Fibroblast of lung (primary cell): ENCODE measurements around the gene TGM6.

ENCODE experiments used
- EZH2 ChIP-seq: IDR thresholded peaks from 2 replicates; pipeline ENCODE4 v1.5.1; 2012; ENCODE audit warnings: low read length, control low read depth, mild to moderate bottlenecking; ENCODE audit errors: missing control alignments
- TF ChIP-seq, protein P1 (sequence below), 2 donors: IDR thresholded peaks in 1 of 2; conservative IDR thresholded peaks in 1 of 2; 1 replicate in 1 of 2; 2 replicates in 1 of 2; pipeline ENCODE4 v1.5.1; 2011 to 2012; ENCODE audit warnings: low read length in 2 of 2, control low read depth in 1 of 2, inconsistent platforms in 1 of 2, low read depth in 1 of 2, mild to moderate bottlenecking in 1 of 2

DNA sequence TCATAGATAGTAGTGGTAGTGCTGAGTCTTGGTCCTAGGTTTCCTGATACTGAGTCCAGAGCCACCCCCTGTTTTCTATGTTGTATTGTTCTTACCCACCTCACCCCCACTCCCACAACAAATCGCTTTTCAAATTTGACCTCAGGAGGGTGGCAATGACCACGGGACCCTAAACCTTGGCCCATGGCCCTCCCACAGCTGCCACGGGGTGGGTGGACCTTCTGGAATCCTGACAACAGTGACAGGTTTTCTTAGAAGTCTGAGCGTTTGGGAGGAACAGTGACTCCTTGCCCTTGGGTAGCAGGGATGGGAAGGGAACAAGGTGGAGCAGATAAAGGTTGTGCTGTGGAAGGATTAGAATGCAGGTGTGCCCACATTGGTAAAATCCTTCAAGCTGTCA is 48.0 kb upstream of the TGM6 start:
- TF ChIP-seq, protein P1, sequence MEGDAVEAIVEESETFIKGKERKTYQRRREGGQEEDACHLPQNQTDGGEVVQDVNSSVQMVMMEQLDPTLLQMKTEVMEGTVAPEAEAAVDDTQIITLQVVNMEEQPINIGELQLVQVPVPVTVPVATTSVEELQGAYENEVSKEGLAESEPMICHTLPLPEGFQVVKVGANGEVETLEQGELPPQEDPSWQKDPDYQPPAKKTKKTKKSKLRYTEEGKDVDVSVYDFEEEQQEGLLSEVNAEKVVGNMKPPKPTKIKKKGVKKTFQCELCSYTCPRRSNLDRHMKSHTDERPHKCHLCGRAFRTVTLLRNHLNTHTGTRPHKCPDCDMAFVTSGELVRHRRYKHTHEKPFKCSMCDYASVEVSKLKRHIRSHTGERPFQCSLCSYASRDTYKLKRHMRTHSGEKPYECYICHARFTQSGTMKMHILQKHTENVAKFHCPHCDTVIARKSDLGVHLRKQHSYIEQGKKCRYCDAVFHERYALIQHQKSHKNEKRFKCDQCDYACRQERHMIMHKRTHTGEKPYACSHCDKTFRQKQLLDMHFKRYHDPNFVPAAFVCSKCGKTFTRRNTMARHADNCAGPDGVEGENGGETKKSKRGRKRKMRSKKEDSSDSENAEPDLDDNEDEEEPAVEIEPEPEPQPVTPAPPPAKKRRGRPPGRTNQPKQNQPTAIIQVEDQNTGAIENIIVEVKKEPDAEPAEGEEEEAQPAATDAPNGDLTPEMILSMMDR (conservative IDR thresholded peaks at IDR 0.05 in 1 of 2, IDR thresholded peaks at IDR 0.05 in 1 of 2; ENCODE audit: low read depth in 1 of 2, low read length in 2 of 2), result no peak
- no peak for TF ChIP-seq EZH2
